UCSD-AML1 (cell line): Measurements from ENCODE around the gene INSRR.

ENCODE experiments used
- DNase-seq: peaks from one replicate; lab custom pipeline; 2025; ENCODE audit not compliant: unreplicated experiment; lab: John Stamatoyannopoulos, UW

INSRR gene

GRCh38 chr1:156858959-156859522 is at the start of gene INSRR:
Gene INSRR (minus strand): TSS chr1:156859117. CDS start chr1:156858621, 496 bp downstream.
- DNase-seq: no peak

- no peak for DNase-seq
These were observed 49.6 kb upstream of the INSRR start for GRCh38 chr1:156908541-156908940.

- no peak for DNase-seq
These were observed 47.4 kb upstream of the INSRR start for GRCh38 chr1:156906206-156906906.

GRCh38 chr1:156905651-156906050 is 46.7 kb upstream of the INSRR start:
- DNase-seq: peak; percentile 30

GRCh38 chr1:156905176-156905575 is 46.3 kb upstream of the INSRR start:
- DNase-seq: no peak

GRCh38 chr1:156904187-156904959 is 45.5 kb upstream of the INSRR start:
- no peak for DNase-seq

- DNase-seq: no peak
These were observed 44.6 kb upstream of the INSRR start for GRCh38 chr1:156903328-156904091.

- DNase-seq: no peak
These were observed 43.3 kb upstream of the INSRR start for GRCh38 chr1:156901966-156902915.

- no peak for DNase-seq
These were observed 42.6 kb upstream of the INSRR start for GRCh38 chr1:156901590-156901900.

GRCh38 chr1:156900896-156901589 is 42.1 kb upstream of the INSRR start:
- DNase-seq: no peak

- no peak for DNase-seq
These were observed 41.2 kb upstream of the INSRR start for GRCh38 chr1:156899956-156900718.

- no peak for DNase-seq
These were observed 40.2 kb upstream of the INSRR start for GRCh38 chr1:156898971-156899664.

- DNase-seq: peak; percentile 85
These were observed 39.2 kb upstream of the INSRR start for GRCh38 chr1:156898161-156898566.

GRCh38 chr1:156897078-156897825 is 38.3 kb upstream of the INSRR start:
- DNase-seq: no peak

GRCh38 chr1:156896490-156897033 is 37.6 kb upstream of the INSRR start:
- DNase-seq: no peak

GRCh38 chr1:156895927-156896326 is 37.0 kb upstream of the INSRR start:
- DNase-seq: no peak

GRCh38 chr1:156895455-156895812 is 36.5 kb upstream of the INSRR start:
- DNase-seq: no peak
